ENCODE results near the gene ABCD2. TPM values are rescaled to one million over a fixed set of nuclear protein-coding genes. Genes with fewer than 3 reads are reported as not detected.
A peak's percentile ranks its signal among the peaks of the same experiment; 100 is the strongest.

The ABCD2 gene
- total and polyA plus RNA-seq, 9 of the 15 experiments (the other 6 are each of a cell fraction or from before 2014, with no cell fraction given), result 0.01 to 0.08 (median 0.04) TPM; not detected in 3

DNA sequence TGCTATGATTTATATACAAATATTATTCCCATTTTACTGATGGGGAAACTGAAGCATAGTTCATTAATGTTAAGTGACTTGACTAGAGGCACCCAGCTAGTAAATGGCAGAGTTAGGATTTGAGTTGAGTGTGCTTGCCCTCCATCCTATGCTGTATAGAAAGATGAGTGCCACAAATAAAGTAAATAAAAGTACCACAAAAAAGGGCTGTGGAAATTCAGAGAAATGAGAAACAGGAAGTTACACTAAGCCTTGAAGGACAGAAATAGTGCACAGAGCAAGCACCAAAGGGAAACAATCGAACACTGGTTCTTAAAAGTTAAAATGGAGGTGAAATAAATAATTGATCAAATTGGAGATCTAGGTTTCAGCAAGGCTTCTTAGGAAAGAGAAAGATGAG lies 9.2 kb upstream of the ABCD2 start:
- peak; percentile 52 for TF ChIP-seq RBM25 (IDR thresholded peaks at IDR 0.05; ENCODE audit: low read depth, low read length, severe bottlenecking)
- TF ChIP-seq, protein P1, sequence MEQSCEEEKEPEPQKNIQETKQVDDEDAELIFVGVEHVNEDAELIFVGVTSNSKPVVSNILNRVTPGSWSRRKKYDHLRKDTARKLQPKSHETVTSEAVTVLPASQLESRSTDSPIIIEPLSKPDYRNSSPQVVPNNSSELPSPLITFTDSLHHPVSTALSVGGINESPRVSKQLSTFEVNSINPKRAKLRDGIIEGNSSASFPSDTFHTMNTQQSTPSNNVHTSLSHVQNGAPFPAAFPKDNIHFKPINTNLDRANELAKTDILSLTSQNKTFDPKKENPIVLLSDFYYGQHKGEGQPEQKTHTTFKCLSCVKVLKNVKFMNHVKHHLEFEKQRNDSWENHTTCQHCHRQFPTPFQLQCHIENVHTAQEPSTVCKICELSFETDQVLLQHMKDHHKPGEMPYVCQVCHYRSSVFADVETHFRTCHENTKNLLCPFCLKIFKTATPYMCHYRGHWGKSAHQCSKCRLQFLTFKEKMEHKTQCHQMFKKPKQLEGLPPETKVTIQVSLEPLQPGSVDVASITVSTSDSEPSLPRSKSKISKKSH (CRISPR knock-in tag; IDR thresholded peaks at IDR 0.05), result no peak
- Histone ChIP-seq H3K4me2 (ENCODE audit: insufficient read depth, low read length) (peak overlapping the region; percentile 9; the same call in 1 of the 2 replicates), H3K4me1 (replicated peaks in 1 of 2; ENCODE audit: control insufficient read depth in 2 of 2, insufficient read depth in 2 of 2, low read length in 2 of 2) (peaks cover 0 to 3% of the 10 kb centered on the region in 2 experiments; a peak in 2 of 5 replicates), H3K9me1 (ENCODE audit: control insufficient read depth, insufficient read depth, low read length) (no peaks in the 10 kb centered on the region), H3K27me3 (ENCODE audit: control insufficient read depth in 2 of 2, insufficient read depth in 2 of 2, low read length in 2 of 2) (no peaks in the 10 kb centered on the region), H3K27ac (ENCODE audit: extremely low read depth, low read depth, low read length) (no peak overlapping the region), H3K4me3 (no peak overlapping the region), H3K9me3 (replicated peaks; ENCODE audit: control insufficient read depth, insufficient read depth, low read depth, low read length) (no peaks in the 10 kb centered on the region), H3K36me3 (ENCODE audit: control insufficient read depth, insufficient read depth, low read length) (no peaks in the 10 kb centered on the region; the same call in 2 of the 3 replicates), H4K20me1 (replicated peaks; ENCODE audit: control insufficient read depth, insufficient read depth, low read length) (no peaks in the 10 kb centered on the region), H3K79me2 (ENCODE audit: control insufficient read depth, insufficient read depth, low read length) (peaks cover 21% of the 10 kb centered on the region), H2AFZ (ENCODE audit: low read depth, low read length) (no peak overlapping the region), H3K9ac (ENCODE audit: insufficient read depth in 1 of 2, low read depth in 2 of 2, low read length in 2 of 2) (no peak overlapping the region)
- FAIRE-seq, result no peak
- POLR2A ChIA-PET, result no interaction called here
- in situ Hi-C loops (cut with MboI), result no loop called here
- intact Hi-C loops (cut with micrococcal nuclease), result loop anchor here (5.0 to 10.0 kb wide), 3 partner anchors 192 to 476 kb away; partner anchors contain the start of gene SLC2A13
- CTCF ChIA-PET (ENCODE audit: low intra/inter-chr PET ratio), result no interaction called here
- WGBS (ENCODE audit: insufficient coverage, low coverage, missing lambda C conversion rate), result 13% methylated on average over 1 of the region's 1 CpG
- DNase-seq (ENCODE audit: extremely low read depth in 1 of 4, low spot score in 3 of 4), result no peak
- ATAC-seq, result no peak
- BruUV-seq (replicated peaks), result no TSS peak

GRCh38 chr12:39627914-39628313 lies 8.3 kb upstream of the ABCD2 start:
- no peak for ATAC-seq
- no peaks in the 10 kb centered on the region for H3K9me1 ChIP-seq (ENCODE audit: control insufficient read depth, insufficient read depth, low read length)
- peak overlapping the region; percentile 25; the same call in 1 of the 3 replicates for H3K27ac ChIP-seq (ENCODE audit: extremely low read depth, low read depth, low read length)
- no TSS peak for BruUV-seq (replicated peaks)
- 0 out of 2 replicates have a peak overlapping the region, but pooled peaks have one; percentile 18 for H3K4me2 ChIP-seq (ENCODE audit: insufficient read depth, low read length)
- no peak for FAIRE-seq
- WGBS (ENCODE audit: insufficient coverage, low coverage, missing lambda C conversion rate), result 76% methylated on average over 1 of the region's 1 CpG
- no peak for DNase-seq (ENCODE audit: extremely low read depth in 1 of 4, low spot score in 3 of 4)
- no peaks in the 10 kb centered on the region for H4K20me1 ChIP-seq (replicated peaks; ENCODE audit: control insufficient read depth, insufficient read depth, low read length)
- H3K36me3 ChIP-seq (ENCODE audit: control insufficient read depth, insufficient read depth, low read length), result no peaks in the 10 kb centered on the region; the same call in 2 of the 3 replicates
- no peak overlapping the region for H3K4me3 ChIP-seq
- H3K79me2 ChIP-seq (ENCODE audit: control insufficient read depth, insufficient read depth, low read length), result peaks cover 21% of the 10 kb centered on the region
- ChIA-PET CTCF (ENCODE audit: low intra/inter-chr PET ratio) (no interaction called here), POLR2A (no interaction called here)
- H3K27me3 ChIP-seq (ENCODE audit: control insufficient read depth in 2 of 2, insufficient read depth in 2 of 2, low read length in 2 of 2), result no peaks in the 10 kb centered on the region
- no peak overlapping the region for H2AFZ ChIP-seq (ENCODE audit: low read depth, low read length)
- H3K4me1 ChIP-seq (replicated peaks in 1 of 2; ENCODE audit: control insufficient read depth in 2 of 2, insufficient read depth in 2 of 2, low read length in 2 of 2), result peaks cover 0 to 3% of the 10 kb centered on the region in 2 experiments; a peak in 2 of 5 replicates
- no peaks in the 10 kb centered on the region for H3K9me3 ChIP-seq (replicated peaks; ENCODE audit: control insufficient read depth, insufficient read depth, low read depth, low read length)
- intact Hi-C loops (cut with micrococcal nuclease) (loop anchor here (5.0 to 10.0 kb wide), 3 partner anchors 191 to 477 kb away; partner anchors contain the start of gene SLC2A13), in situ Hi-C loops (cut with MboI) (no loop called here)
- no peak overlapping the region for H3K9ac ChIP-seq (ENCODE audit: insufficient read depth in 1 of 2, low read depth in 2 of 2, low read length in 2 of 2)
- TF ChIP-seq ZNF282 (CRISPR knock-in tag; IDR thresholded peaks at IDR 0.05), result no peak
- no peak for TF ChIP-seq NFYB (IDR thresholded peaks at IDR 0.05; ENCODE audit: extremely low read depth, insufficient read length)
- no peak for TF ChIP-seq CBFA2T2 (conservative IDR thresholded peaks at IDR 0.05)
- TF ChIP-seq PHTF2 (CRISPR knock-in tag; IDR thresholded peaks at IDR 0.05), result no peak
- no peak for TF ChIP-seq CCNT2 (IDR thresholded peaks at IDR 0.05; ENCODE audit: borderline replicate concordance, extremely low read depth, insufficient read length, low read depth, low read length)
- no peak for TF ChIP-seq SMARCC2 (IDR thresholded peaks at IDR 0.05; ENCODE audit: low read depth)
- no peak for TF ChIP-seq NCOA4 (IDR thresholded peaks at IDR 0.05; ENCODE audit: partially characterized antibody)
- TF ChIP-seq ETV1 (tag; conservative IDR thresholded peaks at IDR 0.05; ENCODE audit: low read depth), result no peak
- no peak for TF ChIP-seq ZNF830 (CRISPR knock-in tag; IDR thresholded peaks at IDR 0.05)
- no peak for TF ChIP-seq JUNB (CRISPR knock-in tag; conservative IDR thresholded peaks at IDR 0.05)
- no peak for TF ChIP-seq ZNF583 (CRISPR knock-in tag; IDR thresholded peaks at IDR 0.05)
- TF ChIP-seq POLR3G (IDR thresholded peaks at IDR 0.05; ENCODE audit: extremely low read depth, insufficient read length, insufficient replicate concordance), result no peak
- no peak for TF ChIP-seq GATAD2B (IDR thresholded peaks at IDR 0.05; ENCODE audit: borderline replicate concordance)
- TF ChIP-seq USF1 (CRISPR knock-in tag; IDR thresholded peaks at IDR 0.05), result no peak
